Activated CD8-positive, alpha-beta T cell treated with anti-CD3 and anti-CD28 coated beads for 36 hours (primary cell): ENCODE measurements around the gene PVR. TPM values are rescaled to one million over a fixed set of nuclear protein-coding genes. Genes with fewer than 3 reads are reported as not detected.

Experiments used
- ATAC-seq: fragments of 200-7000 bp; cut with Tn5 transposase; one replicate; pipeline ENCODE4 v1.10.0; 2021; ENCODE audit warnings: mild to moderate bottlenecking, moderate library complexity
- CTCF ChIA-PET: fragments of 350-600 bp; sonication (Branson Sonifier 250); formaldehyde crosslinking; loops from one replicate; lab custom pipeline; 2021; ENCODE audit warnings: antibody characterized with exemption; lab: Charles Lee
- POLR2A ChIA-PET: fragments of 350-600 bp; sonication (Branson Sonifier 250); formaldehyde crosslinking; loops from one replicate; lab custom pipeline; 2021; ENCODE audit warnings: antibody characterized with exemption; lab: Charles Lee
- DNase-seq: peaks from one replicate; pipeline ENCODE4 v3.0.0-alpha.2; 2020
- H3K27ac Mint-ChIP-seq: one replicate; pipeline ENCODE4 v1.8.0; 2021; ENCODE audit warnings: mild to moderate bottlenecking, mixed read lengths
- H3K27me3 Mint-ChIP-seq: one replicate; pipeline ENCODE4 v1.8.0; 2021; ENCODE audit warnings: mixed read lengths
- H3K36me3 Mint-ChIP-seq: one replicate; pipeline ENCODE4 v1.8.0; 2021; ENCODE audit warnings: low read depth, mixed read lengths
- H3K4me1 Mint-ChIP-seq: one replicate; pipeline ENCODE4 v1.8.0; 2021; ENCODE audit warnings: low read depth, mixed read lengths
- H3K4me3 Mint-ChIP-seq: one replicate; pipeline ENCODE4 v1.8.0; 2021; ENCODE audit warnings: mild to moderate bottlenecking, moderate library complexity, mixed read lengths
- H3K9me3 Mint-ChIP-seq: one replicate; pipeline ENCODE4 v1.8.0; 2021; ENCODE audit warnings: mixed read lengths
- intact Hi-C: fragments of 100-400 bp; cut with micrococcal nuclease; formaldehyde crosslinking; loops from one replicate; pipeline ENCODE4 v1.10.0; 2022
- total RNA-seq, 2 experiments: library from RNA; stranded (reverse); gene quantifications; one replicate each; pipeline ENCODE4 v1.2.3, GENCODE V29; 2021
- TF ChIP-seq, protein P1 (sequence below): fragments of 200-600 bp; IDR thresholded peaks from one replicate; pipeline ENCODE4 v1.8.0; 2022; ENCODE audit warnings: antibody characterized with exemption, mild to moderate bottlenecking

PVR gene
- total RNA-seq, 2 experiments from 2014 or later, result 7.4 to 8.3 TPM

DNA sequence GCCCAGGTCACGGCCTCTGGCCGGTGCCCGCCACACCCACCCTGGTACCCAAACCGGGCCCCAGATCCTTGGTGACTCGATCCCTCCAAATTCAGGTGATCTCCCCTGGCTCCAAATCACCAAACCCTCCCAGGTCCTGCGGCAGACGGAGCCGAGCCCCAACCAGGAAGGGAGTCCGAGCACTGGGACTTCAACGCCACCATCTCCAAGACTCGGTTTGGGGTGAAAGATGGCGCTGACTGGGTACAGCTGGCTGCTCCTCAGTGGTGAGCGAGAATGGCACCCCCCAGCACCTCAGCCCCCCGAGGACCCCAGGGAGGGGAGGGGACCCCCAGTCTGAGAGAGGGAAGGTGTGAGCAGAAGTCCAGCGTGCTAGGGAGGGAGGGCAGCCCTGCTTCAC lies 57.5 kb downstream of the PVR start:
- H3K36me3 Mint-ChIP-seq, result no peaks in the 10 kb centered on the region
- TF ChIP-seq, protein P1, sequence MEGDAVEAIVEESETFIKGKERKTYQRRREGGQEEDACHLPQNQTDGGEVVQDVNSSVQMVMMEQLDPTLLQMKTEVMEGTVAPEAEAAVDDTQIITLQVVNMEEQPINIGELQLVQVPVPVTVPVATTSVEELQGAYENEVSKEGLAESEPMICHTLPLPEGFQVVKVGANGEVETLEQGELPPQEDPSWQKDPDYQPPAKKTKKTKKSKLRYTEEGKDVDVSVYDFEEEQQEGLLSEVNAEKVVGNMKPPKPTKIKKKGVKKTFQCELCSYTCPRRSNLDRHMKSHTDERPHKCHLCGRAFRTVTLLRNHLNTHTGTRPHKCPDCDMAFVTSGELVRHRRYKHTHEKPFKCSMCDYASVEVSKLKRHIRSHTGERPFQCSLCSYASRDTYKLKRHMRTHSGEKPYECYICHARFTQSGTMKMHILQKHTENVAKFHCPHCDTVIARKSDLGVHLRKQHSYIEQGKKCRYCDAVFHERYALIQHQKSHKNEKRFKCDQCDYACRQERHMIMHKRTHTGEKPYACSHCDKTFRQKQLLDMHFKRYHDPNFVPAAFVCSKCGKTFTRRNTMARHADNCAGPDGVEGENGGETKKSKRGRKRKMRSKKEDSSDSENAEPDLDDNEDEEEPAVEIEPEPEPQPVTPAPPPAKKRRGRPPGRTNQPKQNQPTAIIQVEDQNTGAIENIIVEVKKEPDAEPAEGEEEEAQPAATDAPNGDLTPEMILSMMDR, result no peak
- no peaks in the 10 kb centered on the region for H3K4me1 Mint-ChIP-seq
- DNase-seq (no peak), ATAC-seq (no peak)
- ChIA-PET POLR2A (no interaction called here), CTCF (interaction anchor here (1.1 kb wide), 1 partner anchor 12 kb away, joined by 3 read pairs; no protein-coding TSS in a partner anchor)
- H3K27me3 Mint-ChIP-seq, result peaks cover 6% of the 10 kb centered on the region
- H3K27ac Mint-ChIP-seq, result no peak overlapping the region
- no peak overlapping the region for H3K4me3 Mint-ChIP-seq
- intact Hi-C loops, result no loop called here
- no peaks in the 10 kb centered on the region for H3K9me3 Mint-ChIP-seq

DNA sequence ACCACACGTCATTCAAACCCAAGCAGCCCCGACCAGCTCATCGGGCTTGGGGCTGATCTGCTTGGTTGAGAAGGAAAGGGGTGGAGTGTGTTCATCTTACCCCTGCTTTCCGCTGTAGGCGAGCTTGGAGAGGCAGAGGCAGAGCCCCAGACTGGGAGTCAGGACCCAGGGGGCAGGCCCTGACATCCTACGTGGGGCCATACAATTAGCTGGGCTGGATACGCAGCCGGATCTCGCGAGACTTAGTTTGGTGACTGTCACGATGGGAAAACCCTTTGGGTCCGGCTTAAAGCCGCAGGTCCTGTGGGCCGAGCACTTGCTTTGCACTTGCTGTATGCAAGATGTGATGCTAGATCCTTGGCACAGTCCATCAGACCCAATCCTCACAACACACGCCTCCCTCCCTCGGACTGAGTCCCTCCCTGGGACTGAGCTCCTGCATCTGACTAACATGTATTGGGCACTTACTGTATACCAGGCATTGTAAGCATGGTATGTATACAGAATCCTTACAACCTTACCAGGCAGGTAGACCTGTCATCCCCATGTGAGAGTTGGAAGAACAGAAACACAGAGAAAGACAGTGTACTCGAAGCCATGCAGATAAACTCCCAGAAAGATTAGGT lies 59.0 kb downstream of the PVR start:
- TF ChIP-seq, protein P1, result no peak
- intact Hi-C loops, result no loop called here
- Mint-ChIP-seq H3K9me3 (no peaks in the 10 kb centered on the region), H3K4me3 (no peak overlapping the region), H3K36me3 (no peaks in the 10 kb centered on the region), H3K27me3 (peaks cover 3% of the 10 kb centered on the region), H3K27ac (no peak overlapping the region), H3K4me1 (no peaks in the 10 kb centered on the region)
- DNase-seq, result no peak
- CTCF ChIA-PET, result interaction anchor here (1.0 to 1.6 kb wide), 3 partner anchors 13 to 68 kb away, joined by 3 to 7 read pairs (median 4); no protein-coding TSS in a partner anchor
- POLR2A ChIA-PET, result no interaction called here
- ATAC-seq, result no peak

DNA sequence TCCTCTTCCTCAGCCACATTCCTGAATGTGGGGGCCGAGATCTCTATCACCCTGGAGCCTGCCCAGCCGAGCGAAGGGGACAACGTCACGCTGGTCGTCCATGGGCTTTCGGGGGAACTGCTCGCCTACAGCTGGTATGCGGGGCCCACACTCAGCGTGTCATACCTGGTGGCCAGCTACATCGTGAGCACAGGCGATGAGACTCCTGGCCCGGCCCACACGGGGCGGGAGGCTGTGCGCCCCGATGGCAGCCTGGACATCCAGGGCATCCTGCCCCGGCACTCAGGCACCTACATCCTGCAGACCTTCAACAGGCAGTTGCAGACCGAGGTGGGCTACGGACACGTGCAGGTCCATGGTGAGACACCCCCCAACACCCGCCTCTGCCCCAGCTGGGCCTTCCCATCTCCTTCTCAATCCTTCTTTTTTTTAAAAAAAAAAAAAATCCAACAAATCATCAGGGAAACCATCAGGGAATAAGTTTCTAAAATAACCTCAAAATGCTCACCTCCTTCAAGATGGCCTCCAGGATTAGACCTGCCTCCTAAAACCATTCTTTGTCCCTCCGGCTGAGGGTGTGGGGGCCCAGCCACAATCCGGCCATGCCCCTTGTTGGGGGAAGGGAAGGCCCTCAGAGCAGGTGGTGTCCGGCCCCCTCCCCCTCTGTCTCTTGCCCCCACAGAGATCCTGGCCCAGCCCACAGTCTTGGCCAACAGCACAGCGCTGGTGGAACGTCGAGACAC lies 59.8 kb downstream of the PVR start:
- no peak overlapping the region for H3K4me3 Mint-ChIP-seq
- H3K27ac Mint-ChIP-seq, result no peak overlapping the region

DNA sequence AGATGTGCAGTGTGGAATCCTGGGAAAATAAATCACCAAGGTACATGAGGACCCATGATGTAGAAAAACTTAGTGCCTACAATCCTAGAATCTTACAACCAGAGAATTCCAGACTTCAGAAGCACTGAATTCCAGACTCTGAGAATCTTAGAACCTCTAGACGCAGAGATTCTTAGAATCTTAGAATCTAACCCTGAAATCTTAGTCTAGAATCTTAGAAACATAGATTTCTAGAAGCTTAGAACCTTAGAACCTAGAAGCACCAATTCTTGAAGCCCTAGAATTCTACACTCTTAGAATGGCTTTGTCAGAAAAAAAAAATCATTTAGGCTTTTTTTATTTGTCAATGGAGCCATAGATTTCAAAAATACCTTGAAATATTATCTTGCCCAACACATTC lies 61.3 kb downstream of the PVR start:
- TF ChIP-seq, protein P1, result no peak
- Mint-ChIP-seq H3K4me1 (no peaks in the 10 kb centered on the region), H3K4me3 (no peak overlapping the region), H3K36me3 (no peaks in the 10 kb centered on the region), H3K27ac (no peak overlapping the region), H3K27me3 (peaks cover 3% of the 10 kb centered on the region), H3K9me3 (no peaks in the 10 kb centered on the region)
- ChIA-PET CTCF (interaction anchor here (3.0 kb wide), 1 partner anchor 14 kb away, joined by 8 read pairs; no protein-coding TSS in a partner anchor), POLR2A (interaction anchor here (0.7 to 1.0 kb wide), 2 partner anchors 19 to 88 kb away, joined by 3 to 4 read pairs; no protein-coding TSS in a partner anchor)
- DNase-seq (no peak), ATAC-seq (no peak)
- intact Hi-C loops, result no loop called here

More for the DNA sequence above, 59.8 kb downstream of the PVR start:
- intact Hi-C loops, result no loop called here
- Mint-ChIP-seq H3K9me3 (no peaks in the 10 kb centered on the region), H3K4me1 (no peaks in the 10 kb centered on the region), H3K27me3 (peaks cover 3% of the 10 kb centered on the region), H3K36me3 (no peaks in the 10 kb centered on the region)
- no peak for ATAC-seq
- DNase-seq, result no peak
- CTCF ChIA-PET, result no interaction called here
- POLR2A ChIA-PET, result no interaction called here
- TF ChIP-seq, protein P1, result no peak
